HG02678 (cell line): ENCODE measurements around the gene PARL.
"Not testable (repeated sequence)": the region's sequence is repeated elsewhere in the genome, so short reads cannot be mapped to it uniquely, and the experiment has no call there.

Source experiments
- ATAC-seq: cut with Tn5 transposase; IDR thresholded peaks from one replicate; pipeline ENCODE4 v1.9.1; 2021; ENCODE audit warnings: mild to moderate bottlenecking, moderate library complexity; ENCODE audit not compliant: unreplicated experiment

Gene PARL

DNA sequence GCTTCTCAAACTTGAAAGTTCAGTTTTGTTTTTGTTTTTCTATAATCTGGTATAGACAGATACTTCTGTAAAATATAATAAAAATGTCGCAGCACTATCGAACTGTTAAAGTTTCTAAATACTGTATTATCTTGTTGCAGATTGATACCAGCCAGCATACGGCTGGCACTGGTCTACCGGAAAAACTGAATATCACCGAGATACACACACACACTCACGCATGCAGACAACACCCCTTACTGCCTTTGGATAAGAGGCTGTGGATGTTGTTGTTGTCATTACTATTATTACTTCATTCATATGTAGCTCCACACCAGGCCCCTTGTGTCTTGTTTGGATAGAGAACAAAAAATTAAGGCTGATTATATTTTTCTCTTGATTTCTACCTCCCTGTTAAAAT is 91.7 kb downstream of the PARL start:
- no peak for ATAC-seq

DNA sequence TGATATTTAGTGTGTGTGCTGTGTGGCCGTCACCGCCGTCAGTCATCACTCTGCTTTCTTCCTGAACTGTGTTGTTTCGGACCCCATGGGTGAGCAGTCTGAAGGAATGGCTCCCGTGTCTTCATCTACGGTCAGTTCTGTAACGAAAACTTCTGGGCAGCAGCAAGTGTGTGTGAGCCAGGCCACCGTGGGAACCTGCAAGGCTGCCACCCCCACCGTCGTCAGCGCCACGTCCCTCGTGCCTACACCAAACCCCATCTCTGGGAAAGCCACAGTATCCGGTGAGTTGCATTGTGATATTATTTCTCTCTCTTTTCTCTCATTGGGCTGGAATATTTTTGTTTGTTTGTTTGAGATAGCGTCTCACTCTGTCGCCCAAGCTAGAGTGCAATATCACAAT is 94.0 kb downstream of the PARL start:
- ATAC-seq, result no peak

DNA sequence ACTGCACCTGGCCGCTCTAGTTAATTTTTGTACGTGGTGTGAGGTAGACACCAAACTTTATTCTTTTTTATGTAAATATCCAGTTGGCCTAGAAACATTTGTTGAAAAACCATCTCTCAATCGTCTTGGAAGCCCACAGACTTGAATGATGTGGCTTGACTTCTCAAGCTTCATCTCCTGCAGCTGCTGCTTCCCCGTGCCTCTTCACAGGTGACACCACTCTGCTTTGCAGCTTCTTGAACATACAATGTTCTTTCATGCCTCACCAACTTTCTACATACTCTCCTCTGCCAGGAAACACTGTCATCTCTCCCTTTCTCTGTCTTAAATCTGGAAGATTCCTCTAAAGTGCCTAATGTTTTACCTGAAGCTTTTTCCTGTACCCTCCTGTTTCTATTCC is 94.9 kb downstream of the PARL start:
- ATAC-seq, result no peak

DNA sequence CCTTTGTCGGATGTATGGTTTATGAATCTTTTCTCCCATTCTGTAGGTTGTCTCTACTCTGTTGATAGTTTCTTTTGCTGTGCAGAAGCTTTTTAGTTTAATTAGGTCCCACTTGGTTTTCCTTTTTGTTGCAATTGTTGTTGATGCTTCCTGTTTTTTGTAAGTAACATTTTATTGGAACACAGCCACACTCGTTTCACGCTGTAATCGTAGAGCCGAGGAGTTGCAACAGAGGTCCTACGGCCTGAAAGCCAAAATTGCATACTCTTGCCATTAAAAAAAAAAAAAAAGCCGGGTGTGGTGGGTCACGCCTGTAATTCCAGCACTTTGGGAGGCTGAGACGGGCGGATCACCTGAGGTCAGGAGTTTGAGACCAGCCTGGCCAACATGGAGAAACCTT is 100.2 kb downstream of the PARL start:
- ATAC-seq, result not testable (repeated sequence)

DNA sequence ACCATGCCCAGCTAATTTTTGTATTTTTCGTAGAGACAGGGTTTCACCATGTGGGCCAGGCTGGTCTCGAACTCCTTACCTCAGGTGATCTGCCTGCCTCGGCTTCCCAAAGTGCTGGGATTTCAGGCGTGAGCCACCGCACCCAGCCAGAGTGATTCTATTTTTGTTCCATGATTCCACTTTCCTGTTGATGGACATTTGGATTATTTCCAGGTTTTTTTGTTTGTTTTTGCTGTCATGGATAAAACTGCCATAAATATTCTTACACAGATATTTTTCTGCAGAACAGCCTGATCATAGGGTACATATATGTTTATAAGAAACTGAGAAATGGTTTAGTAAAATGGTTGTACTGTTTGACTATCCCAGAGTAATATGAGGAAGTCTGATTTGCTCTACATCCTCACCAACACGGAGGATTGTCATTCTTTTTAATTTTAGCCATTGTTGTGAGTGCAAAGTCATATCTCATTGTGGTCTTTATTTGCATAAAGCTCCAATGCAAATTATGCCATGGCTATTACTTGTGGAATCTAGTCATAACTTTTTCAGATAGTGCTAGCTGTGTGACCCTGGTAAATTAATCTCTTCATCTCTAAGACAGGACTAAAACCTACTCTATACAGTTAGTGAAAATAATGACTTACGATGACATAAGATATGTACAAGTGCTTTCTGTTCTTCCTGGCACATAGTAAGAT is 102.0 kb downstream of the PARL start:
- no peak for ATAC-seq

DNA sequence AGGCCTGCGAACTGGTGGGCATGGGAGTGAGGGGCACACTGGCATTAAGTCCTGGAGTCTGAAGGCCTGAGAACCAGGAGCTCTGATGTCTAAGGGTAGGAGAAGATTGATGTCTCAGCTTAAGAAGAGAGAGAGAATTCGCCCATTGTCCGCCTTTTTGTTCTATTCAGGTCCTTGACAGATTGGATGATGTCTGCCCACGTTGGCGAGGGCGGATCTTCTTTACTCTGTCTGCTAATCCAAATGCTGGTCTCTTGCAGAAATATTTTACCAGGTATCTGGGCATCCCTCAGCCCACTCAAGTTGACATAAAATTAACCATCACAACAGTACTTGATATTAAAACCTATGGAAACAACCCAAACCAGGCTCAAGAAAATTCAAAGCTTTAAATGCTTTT is 103.4 kb downstream of the PARL start:
- ATAC-seq, result no peak

GRCh38 chr3:183779896-183780465 is 104.7 kb downstream of the PARL start:
- no peak for ATAC-seq
